ENCODE measurements around the gene TATDN2.
"Not testable (repeated sequence)": the region's sequence is repeated elsewhere in the genome, so short reads cannot be mapped to it uniquely, and the experiment has no call there.

TATDN2 gene

DNA sequence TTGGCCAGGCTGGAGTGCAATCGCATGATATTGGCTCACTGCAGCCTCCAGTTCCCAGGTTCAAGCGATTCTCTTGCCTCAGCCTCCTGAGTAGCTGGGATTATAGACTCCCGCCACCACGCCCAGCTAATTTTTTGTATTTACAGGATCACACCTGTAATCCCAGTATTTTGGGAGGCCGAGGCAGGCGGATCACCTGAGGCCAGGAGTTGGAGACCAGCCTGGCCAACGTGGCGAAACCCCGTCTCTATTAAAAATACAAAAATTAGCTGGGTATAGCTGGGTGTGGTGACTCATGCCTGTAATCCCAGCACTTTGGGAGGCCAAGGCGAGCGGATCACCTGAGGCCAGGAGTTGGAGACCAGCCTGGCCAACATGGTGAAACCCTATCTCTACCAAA, 24.2 kb downstream of the TATDN2 start:
- not testable (repeated sequence) for DNase-seq

- DNase-seq = no peak
Measured at GRCh38 chr3:10272977-10273376, 24.7 kb downstream of the TATDN2 start.

DNA sequence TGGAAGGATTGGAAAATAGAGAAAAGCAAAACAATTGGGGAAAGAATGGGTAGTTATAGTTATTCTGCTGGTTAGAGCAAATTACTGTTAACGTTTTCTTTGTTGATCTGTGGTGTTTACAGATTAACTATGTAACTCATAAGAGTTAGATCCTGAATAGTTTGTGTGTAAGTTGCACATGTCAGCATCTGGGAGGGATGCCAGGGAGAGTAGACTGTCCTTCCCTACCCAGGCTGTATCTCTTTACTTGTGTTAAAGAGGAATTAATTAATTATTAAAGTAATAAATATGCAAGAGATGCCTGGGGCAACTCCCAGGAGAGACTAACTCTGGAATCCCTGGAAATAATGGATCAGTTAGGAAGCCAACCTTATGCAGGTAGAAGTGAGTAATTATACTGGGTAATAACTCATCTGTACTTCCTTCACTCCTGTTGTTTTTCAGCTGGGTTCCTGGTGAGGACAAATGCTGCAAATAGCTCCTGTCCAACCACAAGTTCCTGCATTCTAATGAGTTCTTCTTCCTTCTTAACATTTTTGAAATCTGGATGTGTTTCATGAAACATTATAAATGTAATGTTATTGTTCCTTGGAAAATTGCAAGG, 25.5 kb downstream of the TATDN2 start:
- DNase-seq = no peak

GRCh38 chr3:10274601-10275000, 26.3 kb downstream of the TATDN2 start:
- no peak for DNase-seq

DNA sequence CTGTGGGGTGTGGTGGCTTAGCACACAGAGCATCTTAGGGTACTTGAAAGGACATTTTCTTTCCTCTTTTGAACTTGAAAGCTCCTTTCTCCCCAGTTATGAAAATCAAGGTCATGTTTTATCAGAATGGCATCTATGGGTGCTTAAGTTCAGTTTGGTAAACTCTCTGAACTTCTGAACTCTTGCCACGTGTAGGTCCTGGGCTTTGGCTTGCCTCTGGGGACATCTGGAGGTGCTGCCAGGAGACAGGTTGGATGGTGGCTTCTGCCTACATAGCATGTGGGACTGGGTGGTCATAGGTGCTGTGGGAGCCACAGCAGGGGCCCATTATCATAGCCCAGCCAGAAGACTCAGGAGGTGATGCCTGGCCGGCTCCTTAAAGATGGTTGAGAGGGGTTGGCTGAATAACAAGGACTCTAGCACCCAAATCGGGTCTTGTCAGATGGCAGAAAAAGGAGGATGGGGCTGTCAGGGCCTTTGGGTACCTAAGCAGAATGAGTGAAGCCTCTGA, 28.9 kb downstream of the TATDN2 start:
- no peak for DNase-seq

DNA sequence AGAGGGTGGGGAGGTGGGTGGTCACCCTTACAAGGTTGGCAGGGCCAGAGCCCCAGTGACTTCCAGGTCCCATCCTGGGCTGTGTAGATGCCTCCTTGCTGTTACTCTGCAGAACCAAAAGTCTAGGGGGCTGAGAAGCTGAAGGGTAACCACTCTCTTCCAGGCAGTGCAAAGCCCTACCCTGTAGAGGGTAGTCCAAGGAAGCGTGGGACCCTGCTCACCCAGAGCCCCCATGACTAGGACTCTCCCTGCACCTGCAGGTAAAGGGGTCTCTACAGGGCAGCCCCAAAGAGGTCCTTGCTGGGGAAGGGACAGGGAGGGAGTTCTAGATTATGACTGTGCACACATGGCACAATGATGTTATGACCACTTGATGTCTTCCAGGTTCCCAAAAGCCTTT, 30.2 kb downstream of the TATDN2 start:
- DNase-seq = no peak

GRCh38 chr3:10279384-10280176, 31.3 kb downstream of the TATDN2 start:
- no peak for DNase-seq

GRCh38 chr3:10280177-10280529, 31.9 kb downstream of the TATDN2 start:
- no peak for DNase-seq

DNA sequence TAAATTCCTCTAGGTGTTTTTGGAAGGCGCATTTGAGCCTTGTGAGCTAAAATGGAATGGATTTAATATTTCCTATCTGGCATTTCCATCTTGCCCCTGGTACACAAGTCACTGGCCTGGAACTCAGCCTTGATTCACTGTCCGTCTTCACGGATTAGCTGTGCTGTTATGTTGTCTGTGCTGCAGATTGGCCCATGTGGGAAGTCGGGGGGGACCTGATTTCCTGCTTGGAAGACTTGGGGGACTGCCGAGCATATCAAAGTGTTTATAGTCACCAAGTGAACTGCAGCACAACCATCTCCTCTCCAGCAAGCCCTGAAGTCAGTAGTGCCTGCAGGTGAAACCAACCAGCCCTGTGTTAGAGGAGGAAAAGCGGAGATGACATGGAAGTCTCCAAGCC, 32.3 kb downstream of the TATDN2 start:
- no peak for DNase-seq

- DNase-seq = no peak
Measured at GRCh38 chr3:10281951-10282350, 33.7 kb downstream of the TATDN2 start.

DNA sequence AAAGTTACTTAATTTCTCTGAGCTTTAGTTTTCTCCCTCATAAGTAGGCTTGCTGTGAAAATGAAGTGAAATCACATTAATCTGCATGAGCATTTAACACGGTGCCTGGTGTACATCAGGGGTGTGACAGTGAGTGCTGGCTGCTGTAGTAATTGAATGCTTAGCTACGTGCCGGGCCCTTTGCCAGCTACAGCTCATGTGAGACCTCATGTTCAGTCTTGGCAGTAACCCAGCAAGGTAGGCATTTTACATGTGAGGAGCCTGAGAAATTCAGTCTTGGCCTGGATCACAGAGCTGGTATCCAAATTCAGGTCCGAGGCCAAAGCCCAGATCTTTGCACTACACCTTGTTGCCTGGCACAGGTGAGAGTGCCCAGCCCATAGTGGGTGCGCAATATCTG, 35.4 kb downstream of the TATDN2 start:
- no peak for DNase-seq

- peak; percentile 46 for DNase-seq
Measured at GRCh38 chr3:10284496-10284895, 36.2 kb downstream of the TATDN2 start.

DNA sequence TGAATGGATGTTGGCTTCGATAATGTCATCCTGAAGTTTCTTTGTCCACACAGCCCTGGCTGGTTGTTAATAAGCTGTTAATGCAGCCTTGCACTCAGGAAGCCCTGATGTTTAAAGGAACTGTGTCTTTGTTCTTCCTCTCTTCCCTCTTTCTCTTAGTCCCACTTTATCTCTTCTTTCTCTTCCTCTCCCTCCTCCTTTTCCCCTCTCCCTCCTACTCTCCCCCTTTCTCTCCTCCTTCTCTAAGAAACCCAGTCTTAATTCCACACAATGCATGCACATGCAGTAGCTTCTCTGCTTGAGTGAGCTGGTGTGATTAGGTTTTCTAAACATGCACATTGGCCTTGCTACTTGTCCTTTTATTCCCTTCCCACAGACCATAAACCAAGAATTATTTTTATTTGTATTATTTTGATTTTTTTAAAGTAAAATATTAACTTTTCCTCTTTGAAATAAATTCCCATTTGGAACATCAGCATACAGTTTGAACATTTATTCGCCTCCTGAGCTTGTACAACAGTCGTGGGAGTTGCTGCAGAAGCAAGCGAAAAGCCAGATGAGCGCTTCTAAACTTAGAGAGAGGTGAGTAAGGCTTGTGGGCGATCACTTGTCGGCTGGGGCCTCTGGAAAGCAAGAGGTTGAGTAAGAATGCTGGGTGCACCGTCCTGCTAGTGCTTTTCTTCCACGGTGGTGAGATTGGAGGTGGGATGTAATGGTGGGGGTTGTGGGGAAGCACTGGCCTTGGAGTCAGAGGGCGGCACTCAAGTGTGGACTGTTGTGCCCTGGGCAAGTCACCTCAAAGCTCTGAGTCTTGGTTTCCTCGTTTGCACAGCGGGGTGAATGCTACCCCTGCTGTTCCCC, 37.2 kb downstream of the TATDN2 start:
- no peak for DNase-seq

DNA sequence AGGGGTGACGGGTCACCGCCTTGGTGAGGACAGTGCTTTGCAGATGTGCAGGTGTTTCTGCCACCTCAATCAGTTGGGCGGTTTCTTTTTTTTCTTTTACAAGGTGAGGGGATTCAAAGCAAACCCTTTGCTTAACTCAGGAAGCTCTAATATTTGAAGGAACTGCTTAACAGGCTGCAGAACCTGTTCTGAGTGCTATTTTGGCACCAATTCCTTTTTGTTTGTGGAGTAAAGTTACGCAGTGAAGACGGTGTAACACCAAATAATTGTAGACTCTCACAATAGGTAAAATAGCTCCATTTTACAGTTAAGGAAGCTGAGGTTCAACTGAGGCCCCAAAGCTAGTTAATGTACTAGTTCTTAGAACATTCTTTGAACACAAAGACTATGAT, 37.9 kb downstream of the TATDN2 start:
- DNase-seq = no peak

GRCh38 chr3:10286596-10287295, 38.5 kb downstream of the TATDN2 start:
- DNase-seq = no peak

GRCh38 chr3:10287936-10288574, 39.8 kb downstream of the TATDN2 start:
- no peak for DNase-seq

GRCh38 chr3:10288575-10288960, 40.3 kb downstream of the TATDN2 start:
- DNase-seq = no peak

DNA sequence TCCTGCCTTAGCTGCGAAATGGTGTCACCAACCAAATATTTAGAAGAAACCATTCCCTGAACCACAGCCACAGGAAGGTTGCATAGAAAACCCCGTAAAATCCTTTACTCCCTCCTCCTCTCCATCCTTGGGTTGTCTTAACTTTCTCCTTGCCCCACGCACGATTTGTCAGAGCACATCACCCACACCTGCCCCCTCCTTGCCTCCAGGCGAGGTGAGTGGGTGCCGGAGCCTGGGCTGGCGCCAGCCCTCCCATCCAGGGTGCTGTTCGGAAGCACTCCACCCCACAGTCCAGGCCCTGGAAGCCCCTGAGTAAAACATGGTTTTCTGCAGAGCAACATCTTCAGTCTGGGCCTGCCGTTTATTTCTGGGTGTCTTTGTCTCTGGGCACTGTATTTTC, 40.8 kb downstream of the TATDN2 start:
- DNase-seq = no peak

GRCh38 chr3:10289787-10290355, 41.6 kb downstream of the TATDN2 start:
- DNase-seq = no peak

DNA sequence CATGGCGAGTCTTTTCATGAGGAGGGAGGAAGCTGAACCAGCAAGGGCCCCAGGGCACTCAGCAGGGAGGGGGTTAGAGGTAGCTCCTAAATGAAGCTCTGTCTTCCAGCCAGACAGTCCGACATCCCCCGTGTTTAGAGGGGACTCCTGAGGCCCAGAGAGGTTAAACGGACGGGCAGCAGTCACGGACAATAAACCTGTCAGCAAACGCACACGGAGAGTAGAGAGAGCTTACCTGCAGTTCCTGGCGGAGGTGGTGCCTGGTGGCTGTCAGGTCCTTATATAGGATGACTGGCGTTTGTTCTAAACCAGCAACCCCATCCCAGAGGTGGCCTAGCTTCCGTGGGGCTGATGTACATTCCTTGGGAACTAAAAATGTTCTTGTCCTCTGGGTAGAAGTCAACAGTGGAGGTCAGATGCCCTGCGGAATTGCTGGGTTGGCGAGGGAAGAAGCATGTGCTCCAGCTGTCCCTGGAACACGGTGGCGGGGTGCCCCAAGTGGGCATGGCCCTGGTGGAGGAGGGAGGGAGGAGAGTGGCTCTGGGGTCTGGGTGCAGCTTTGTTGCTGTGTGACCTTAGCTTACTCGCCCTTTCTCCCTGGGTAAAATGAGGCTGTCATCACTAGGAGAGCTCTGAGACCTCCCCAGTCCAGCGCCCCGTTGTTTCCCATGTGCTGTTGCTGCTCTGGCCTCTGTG, 42.4 kb downstream of the TATDN2 start:
- no peak for DNase-seq

- no peak for DNase-seq
Measured at GRCh38 chr3:10291641-10292040, 43.4 kb downstream of the TATDN2 start.

Measured in activated CD4-positive, alpha-beta T cell treated with anti-CD3 and anti-CD28 coated beads, Interleukin-2, amount 50 U/mL, for 1 hour (primary cell).